ENCODE measurements around the gene ABHD3. TPM values are rescaled to one million over a fixed set of nuclear protein-coding genes. Genes with fewer than 3 reads are reported as not detected.
"Not testable (repeated sequence)": the region's sequence is repeated elsewhere in the genome, so short reads cannot be mapped to it uniquely, and the experiment has no call there.

Gene ABHD3
- total and polyA plus RNA-seq, 4 donors, result 7.6 to 22.6 (median 19.6) TPM

GRCh38 chr18:21650311-21650710, 54.3 kb downstream of the ABHD3 start:
- WGBS, 2 donors, result 73 to 86% methylated on average over 1 of the region's 1 CpG
- no peak for DNase-seq

GRCh38 chr18:21640375-21640774, 64.2 kb downstream of the ABHD3 start:
- H3K9me3 ChIP-seq (ENCODE audit: control insufficient read depth, low read length); H3K36me3 ChIP-seq (ENCODE audit: control insufficient read depth in 1 of 2, insufficient read depth in 2 of 2, low read length in 1 of 2); H3K4me1 ChIP-seq (ENCODE audit: control insufficient read depth in 1 of 2, insufficient read depth in 2 of 2, low read length in 2 of 2); H3K27ac ChIP-seq (ENCODE audit: low read depth in 1 of 2, low read length in 2 of 2); H3K4me3 ChIP-seq (ENCODE audit: low read length in 2 of 2); ATAC-seq (ENCODE audit: low FRiP score); intact Hi-C loops (cut with DNase I); DNase-seq; H3K27me3 ChIP-seq (ENCODE audit: control insufficient read depth in 1 of 2, insufficient read depth in 2 of 2, low read length in 1 of 2): not testable (repeated sequence)
- 97% methylated on average over 5 of the region's 5 CpGs for WGBS, 2 donors

More at GRCh38 chr18:21650311-21650710, 54.3 kb downstream of the ABHD3 start:
- ATAC-seq (ENCODE audit: low FRiP score), result no peak
- no peaks in the 10 kb centered on the region for H3K27me3 ChIP-seq (ENCODE audit: control insufficient read depth in 1 of 2, insufficient read depth in 2 of 2, low read length in 1 of 2)
- intact Hi-C loops (cut with DNase I), result no loop called here
- H3K36me3 ChIP-seq (ENCODE audit: control insufficient read depth in 1 of 2, insufficient read depth in 2 of 2, low read length in 1 of 2), result no peaks in the 10 kb centered on the region
- no peaks in the 10 kb centered on the region for H3K9me3 ChIP-seq (ENCODE audit: control insufficient read depth, low read length)
- no peaks in the 10 kb centered on the region for H3K4me1 ChIP-seq (ENCODE audit: control insufficient read depth in 1 of 2, insufficient read depth in 2 of 2, low read length in 2 of 2)
- H3K27ac ChIP-seq (ENCODE audit: low read depth in 1 of 2, low read length in 2 of 2), result no peak overlapping the region
- H3K4me3 ChIP-seq (ENCODE audit: low read length in 2 of 2), result no peak overlapping the region

- 91 to 92% methylated on average over 3 of the region's 3 CpGs for WGBS, 2 donors
- ATAC-seq (ENCODE audit: low FRiP score), result no peak
Observed at GRCh38 chr18:21638822-21639221, 65.8 kb downstream of the ABHD3 start.

GRCh38 chr18:21636769-21637168, 67.8 kb downstream of the ABHD3 start:
- Histone ChIP-seq H3K27me3 (ENCODE audit: control insufficient read depth in 1 of 2, insufficient read depth in 2 of 2, low read length in 1 of 2) (no peaks in the 10 kb centered on the region), H3K4me1 (ENCODE audit: control insufficient read depth in 1 of 2, insufficient read depth in 2 of 2, low read length in 2 of 2) (no peaks in the 10 kb centered on the region), H3K4me3 (ENCODE audit: low read length in 2 of 2) (no peak overlapping the region), H3K27ac (ENCODE audit: low read depth in 1 of 2, low read length in 2 of 2) (no peak overlapping the region), H3K36me3 (ENCODE audit: control insufficient read depth in 1 of 2, insufficient read depth in 2 of 2, low read length in 1 of 2) (no peaks in the 10 kb centered on the region), H3K9me3 (ENCODE audit: control insufficient read depth, low read length) (no peaks in the 10 kb centered on the region)
- ATAC-seq (ENCODE audit: low FRiP score) (no peak), DNase-seq (no peak)
- intact Hi-C loops (cut with DNase I), result loop anchor here in 1 of 2 donors (10.0 kb wide), 1 partner anchor 218 kb away; no protein-coding TSS in a partner anchor
- WGBS, 2 donors, result 92% methylated on average over 13 of the region's 13 CpGs

More at GRCh38 chr18:21638822-21639221, 65.8 kb downstream of the ABHD3 start:
- no peak overlapping the region for H3K4me3 ChIP-seq (ENCODE audit: low read length in 2 of 2)
- intact Hi-C loops (cut with DNase I), result loop anchor here in 1 of 2 donors (10.0 kb wide), 1 partner anchor 216 kb away; no protein-coding TSS in a partner anchor
- DNase-seq, result no peak
- H3K36me3 ChIP-seq (ENCODE audit: control insufficient read depth in 1 of 2, insufficient read depth in 2 of 2, low read length in 1 of 2), result no peaks in the 10 kb centered on the region
- no peaks in the 10 kb centered on the region for H3K9me3 ChIP-seq (ENCODE audit: control insufficient read depth, low read length)
- H3K4me1 ChIP-seq (ENCODE audit: control insufficient read depth in 1 of 2, insufficient read depth in 2 of 2, low read length in 2 of 2), result no peaks in the 10 kb centered on the region
- H3K27ac ChIP-seq (ENCODE audit: low read depth in 1 of 2, low read length in 2 of 2), result no peak overlapping the region
- H3K27me3 ChIP-seq (ENCODE audit: control insufficient read depth in 1 of 2, insufficient read depth in 2 of 2, low read length in 1 of 2), result no peaks in the 10 kb centered on the region

GRCh38 chr18:21634588-21635199, 69.9 kb downstream of the ABHD3 start:
- WGBS, 2 donors, result 83 to 88% methylated on average over 4 of the region's 4 CpGs
- H3K27ac ChIP-seq (ENCODE audit: low read depth in 1 of 2, low read length in 2 of 2), result no peak overlapping the region
- no peaks in the 10 kb centered on the region for H3K4me1 ChIP-seq (ENCODE audit: control insufficient read depth in 1 of 2, insufficient read depth in 2 of 2, low read length in 2 of 2)
- ATAC-seq (ENCODE audit: low FRiP score), result no peak
- no peaks in the 10 kb centered on the region for H3K9me3 ChIP-seq (ENCODE audit: control insufficient read depth, low read length)
- H3K27me3 ChIP-seq (ENCODE audit: control insufficient read depth in 1 of 2, insufficient read depth in 2 of 2, low read length in 1 of 2), result no peaks in the 10 kb centered on the region
- intact Hi-C loops (cut with DNase I), result loop anchor here in 1 of 2 donors (10.0 kb wide), 1 partner anchor 220 kb away; no protein-coding TSS in a partner anchor
- no peak for DNase-seq
- H3K36me3 ChIP-seq (ENCODE audit: control insufficient read depth in 1 of 2, insufficient read depth in 2 of 2, low read length in 1 of 2), result peaks cover 0 to 3% of the 10 kb centered on the region in 2 donors
- H3K4me3 ChIP-seq (ENCODE audit: low read length in 2 of 2), result no peak overlapping the region

- WGBS, 2 donors, result 95 to 97% methylated on average over 1 of the region's 1 CpG
- Histone ChIP-seq H3K27ac (ENCODE audit: low read depth in 1 of 2, low read length in 2 of 2) (no peak overlapping the region), H3K9me3 (ENCODE audit: control insufficient read depth, low read length) (no peaks in the 10 kb centered on the region), H3K36me3 (ENCODE audit: control insufficient read depth in 1 of 2, insufficient read depth in 2 of 2, low read length in 1 of 2) (peaks cover 2 to 3% of the 10 kb centered on the region in 2 donors), H3K27me3 (ENCODE audit: control insufficient read depth in 1 of 2, insufficient read depth in 2 of 2, low read length in 1 of 2) (no peaks in the 10 kb centered on the region), H3K4me1 (ENCODE audit: control insufficient read depth in 1 of 2, insufficient read depth in 2 of 2, low read length in 2 of 2) (no peaks in the 10 kb centered on the region), H3K4me3 (ENCODE audit: low read length in 2 of 2) (no peak overlapping the region)
- ATAC-seq (ENCODE audit: low FRiP score), result no peak
- intact Hi-C loops (cut with DNase I), result loop anchor here in 1 of 2 donors (10.0 kb wide), 1 partner anchor 222 kb away; no protein-coding TSS in a partner anchor
- no peak for DNase-seq
Observed at GRCh38 chr18:21632393-21632792, 72.2 kb downstream of the ABHD3 start.

- H3K27ac ChIP-seq (ENCODE audit: low read depth in 1 of 2, low read length in 2 of 2), result no peak overlapping the region
- H3K4me1 ChIP-seq (ENCODE audit: control insufficient read depth in 1 of 2, insufficient read depth in 2 of 2, low read length in 2 of 2), result no peaks in the 10 kb centered on the region
- 85 to 90% methylated on average over 9 of the region's 9 CpGs for WGBS, 2 donors
- peaks cover 2 to 6% of the 10 kb centered on the region in 2 donors for H3K36me3 ChIP-seq (ENCODE audit: control insufficient read depth in 1 of 2, insufficient read depth in 2 of 2, low read length in 1 of 2)
- intact Hi-C loops (cut with DNase I), result loop anchor here in 1 of 2 donors (10.0 kb wide), 1 partner anchor 46 kb away; no protein-coding TSS in a partner anchor
- H3K9me3 ChIP-seq (ENCODE audit: control insufficient read depth, low read length), result no peaks in the 10 kb centered on the region
- no peak overlapping the region for H3K4me3 ChIP-seq (ENCODE audit: low read length in 2 of 2)
- H3K27me3 ChIP-seq (ENCODE audit: control insufficient read depth in 1 of 2, insufficient read depth in 2 of 2, low read length in 1 of 2), result no peaks in the 10 kb centered on the region
- no peak for DNase-seq
- no peak for ATAC-seq (ENCODE audit: low FRiP score)
Observed at GRCh38 chr18:21629089-21629832, 75.3 kb downstream of the ABHD3 start.

GRCh38 chr18:21621640-21622039, 82.9 kb downstream of the ABHD3 start:
- ATAC-seq (ENCODE audit: low FRiP score), result not testable (repeated sequence)
- WGBS, 2 donors, result 39 to 43% methylated on average over 9 of the region's 9 CpGs

More at GRCh38 chr18:21621640-21622039, 82.9 kb downstream of the ABHD3 start:
- DNase-seq; H3K4me3 ChIP-seq (ENCODE audit: low read length in 2 of 2); H3K27me3 ChIP-seq (ENCODE audit: control insufficient read depth in 1 of 2, insufficient read depth in 2 of 2, low read length in 1 of 2); H3K36me3 ChIP-seq (ENCODE audit: control insufficient read depth in 1 of 2, insufficient read depth in 2 of 2, low read length in 1 of 2); H3K9me3 ChIP-seq (ENCODE audit: control insufficient read depth, low read length); H3K27ac ChIP-seq (ENCODE audit: low read depth in 1 of 2, low read length in 2 of 2); H3K4me1 ChIP-seq (ENCODE audit: control insufficient read depth in 1 of 2, insufficient read depth in 2 of 2, low read length in 2 of 2): not testable (repeated sequence)
- intact Hi-C loops (cut with DNase I), result loop anchor here in 1 of 2 donors (10.0 kb wide), 1 partner anchor 53 kb away; no protein-coding TSS in a partner anchor
